ENCODE data around the gene RAPGEF1. TPM values are rescaled to one million over a fixed set of nuclear protein-coding genes. Genes with fewer than 3 reads are reported as not detected.
"Not testable (repeated sequence)": the region's sequence is repeated elsewhere in the genome, so short reads cannot be mapped to it uniquely, and the experiment has no call there.

The RAPGEF1 gene
- total and polyA plus RNA-seq, 12 donors = 14.5 to 136 (median 49.1) TPM

GRCh38 chr9:131657037-131657377 is 82.9 kb downstream of the RAPGEF1 start:
- Histone ChIP-seq H3K27ac (peak overlapping the region in 4 of 5 donors; percentile 54 to 84 (median 70)), H3K9me3 (replicated peaks in 1 of 3) (no peaks in the 10 kb centered on the region), H3K4me1 (replicated peaks in 1 of 2) (peaks cover 19 to 37% of the 10 kb centered on the region in 2 donors), H3K36me3 (replicated peaks in 1 of 2) (no peaks in the 10 kb centered on the region), H3K4me3 (no peak overlapping the region), H3K27me3 (no peaks in the 10 kb centered on the region)
- no peak for DNase-seq
- WGBS, 4 donors = 80 to 91% (median 83%) methylated on average over 9 of the region's 9 CpGs
- TF ChIP-seq CTCF (IDR thresholded peaks at IDR 0.05) (no peak), POLR2A (IDR thresholded peaks at IDR 0.05) (no peak)
- intact Hi-C loops (cut with DNase I) = no loop called here

- H3K27ac ChIP-seq = peak overlapping the region in 4 of 5 donors; percentile 54 to 84 (median 70)
- no peaks in the 10 kb centered on the region for H3K27me3 ChIP-seq
- WGBS, 4 donors = 58 to 73% (median 65%) methylated on average over 9 of the region's 9 CpGs
- H3K4me1 ChIP-seq (replicated peaks in 1 of 2) = peaks cover 23 to 42% of the 10 kb centered on the region in 2 donors
- peak; percentile 58 to 90 (median 79) for DNase-seq
- no peak for TF ChIP-seq POLR2A (IDR thresholded peaks at IDR 0.05)
- no peak for TF ChIP-seq CTCF (IDR thresholded peaks at IDR 0.05)
- intact Hi-C loops (cut with DNase I) = no loop called here
- no peaks in the 10 kb centered on the region for H3K9me3 ChIP-seq (replicated peaks in 1 of 3)
- no peaks in the 10 kb centered on the region for H3K36me3 ChIP-seq (replicated peaks in 1 of 2)
- no peak overlapping the region for H3K4me3 ChIP-seq
Observed at GRCh38 chr9:131656356-131657036, 83.4 kb downstream of the RAPGEF1 start.

GRCh38 chr9:131654369-131654768 is 85.5 kb downstream of the RAPGEF1 start:
- 93 to 98% (median 97%) methylated on average over 5 of the region's 5 CpGs for WGBS, 4 donors
- H3K36me3 ChIP-seq (replicated peaks in 1 of 2); intact Hi-C loops (cut with DNase I); H3K4me3 ChIP-seq; H3K9me3 ChIP-seq (replicated peaks in 1 of 3); DNase-seq; H3K27me3 ChIP-seq: not testable (repeated sequence)
- H3K4me1 ChIP-seq (replicated peaks in 1 of 2) = peaks cover 30 to 59% of the 10 kb centered on the region in 2 donors
- H3K27ac ChIP-seq = peak overlapping the region in 3 of 5 donors; percentile 58 to 84 (median 59)

GRCh38 chr9:131651599-131651998 is 88.3 kb downstream of the RAPGEF1 start:
- peaks cover 14 to 32% of the 10 kb centered on the region in 2 donors for H3K4me1 ChIP-seq (replicated peaks in 1 of 2)
- no peak overlapping the region for H3K4me3 ChIP-seq
- intact Hi-C loops (cut with DNase I) = no loop called here
- no peak for DNase-seq
- WGBS, 4 donors = 52 to 69% (median 60%) methylated on average over 3 of the region's 3 CpGs
- no peak for TF ChIP-seq CTCF (IDR thresholded peaks at IDR 0.05)
- peak in 1 of 2 donors; percentile 12 for TF ChIP-seq POLR2A (IDR thresholded peaks at IDR 0.05)
- no peaks in the 10 kb centered on the region for H3K9me3 ChIP-seq (replicated peaks in 1 of 3)
- H3K27me3 ChIP-seq = no peaks in the 10 kb centered on the region
- H3K27ac ChIP-seq = peak overlapping the region in 4 of 5 donors; percentile 3 to 82 (median 54)
- no peaks in the 10 kb centered on the region for H3K36me3 ChIP-seq (replicated peaks in 1 of 2)

GRCh38 chr9:131651160-131651559 is 88.7 kb downstream of the RAPGEF1 start:
- intact Hi-C loops (cut with DNase I) = no loop called here
- H3K27ac ChIP-seq = peak overlapping the region in 2 of 5 donors; percentile 78 to 82
- H3K36me3 ChIP-seq (replicated peaks in 1 of 2) = no peaks in the 10 kb centered on the region
- H3K9me3 ChIP-seq (replicated peaks in 1 of 3) = no peaks in the 10 kb centered on the region
- no peak for DNase-seq
- peaks cover 14 to 31% of the 10 kb centered on the region in 2 donors for H3K4me1 ChIP-seq (replicated peaks in 1 of 2)
- H3K27me3 ChIP-seq = no peaks in the 10 kb centered on the region
- TF ChIP-seq POLR2A (IDR thresholded peaks at IDR 0.05) = no peak
- no peak for TF ChIP-seq CTCF (IDR thresholded peaks at IDR 0.05)
- 92 to 100% (median 96%) methylated on average over 2 of the region's 2 CpGs for WGBS, 4 donors
- H3K4me3 ChIP-seq = no peak overlapping the region
